Colon (tissue), 2 donors: ENCODE results near the gene SH3BP2.
"Not testable (repeated sequence)": the region's sequence is repeated elsewhere in the genome, so short reads cannot be mapped to it uniquely, and the experiment has no call there.

Experiments
- FAIRE-seq: peaks from 2 replicates; lab custom pipeline; 2012; peaks lifted over from hg19 to GRCh38; lab: Jason Lieb, UNC
- donor health status: control.
- donor health status: control.

Gene SH3BP2

GRCh38 chr4:2762486-2763370 lies 30.2 kb upstream of the SH3BP2 start:
- not testable (repeated sequence) for FAIRE-seq

DNA sequence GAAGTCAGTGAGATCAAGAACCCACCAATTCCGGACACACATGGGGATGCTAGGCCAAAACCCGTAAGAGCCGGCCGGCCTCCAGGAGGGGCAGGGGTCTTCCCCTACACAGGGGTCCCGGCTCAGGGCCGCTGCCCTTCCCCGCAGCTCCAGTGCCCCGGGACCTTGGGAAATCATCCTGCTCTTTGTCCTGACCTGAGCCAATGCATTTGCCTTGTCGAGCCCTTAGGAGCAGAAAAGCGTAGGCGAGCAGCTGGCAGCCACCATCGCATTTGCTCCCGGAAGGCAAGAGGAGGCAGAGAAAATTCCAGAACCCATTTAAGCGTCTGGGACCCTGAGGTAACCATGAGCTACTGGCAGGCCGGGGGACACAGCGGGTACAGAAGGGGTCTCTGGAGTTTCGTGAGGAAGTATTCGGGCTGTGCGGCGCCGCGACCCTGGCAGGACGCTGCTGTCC lies 29.3 kb upstream of the SH3BP2 start:
- FAIRE-seq: no peak

DNA sequence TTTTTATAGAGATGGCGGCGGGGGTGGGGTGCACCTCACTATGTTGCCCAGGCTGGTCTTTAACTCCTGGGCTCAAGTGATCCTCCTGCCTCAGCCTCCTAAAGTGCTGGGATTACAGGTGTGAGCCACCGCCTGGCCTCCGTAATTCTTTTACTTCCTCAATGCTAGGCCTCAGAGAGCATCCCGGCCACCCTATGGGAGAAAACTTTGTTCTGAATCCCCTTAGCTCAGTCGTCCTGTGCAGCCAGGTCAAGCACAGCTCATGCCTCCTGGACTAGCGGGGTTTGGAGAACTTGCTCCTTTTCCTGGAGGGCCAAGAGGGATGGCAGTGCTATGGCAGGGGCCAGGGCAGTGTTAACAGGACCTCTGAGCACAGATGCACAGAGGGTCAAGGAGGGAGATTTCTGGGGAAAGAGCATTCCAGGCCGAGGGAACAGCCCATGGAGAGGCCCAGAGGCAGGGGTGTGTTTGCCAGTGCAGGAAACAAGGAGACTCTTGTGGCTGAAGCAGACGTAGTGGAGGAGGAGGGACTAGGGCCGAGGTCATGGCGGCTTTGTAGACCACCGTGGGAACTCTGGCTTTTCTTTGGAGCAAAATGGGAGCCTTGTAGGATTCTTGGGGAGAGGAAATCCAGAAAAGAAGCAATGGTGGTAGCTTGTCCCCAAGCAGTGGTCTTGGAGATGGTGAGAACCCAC lies 26.9 kb upstream of the SH3BP2 start:
- no peak for FAIRE-seq

DNA sequence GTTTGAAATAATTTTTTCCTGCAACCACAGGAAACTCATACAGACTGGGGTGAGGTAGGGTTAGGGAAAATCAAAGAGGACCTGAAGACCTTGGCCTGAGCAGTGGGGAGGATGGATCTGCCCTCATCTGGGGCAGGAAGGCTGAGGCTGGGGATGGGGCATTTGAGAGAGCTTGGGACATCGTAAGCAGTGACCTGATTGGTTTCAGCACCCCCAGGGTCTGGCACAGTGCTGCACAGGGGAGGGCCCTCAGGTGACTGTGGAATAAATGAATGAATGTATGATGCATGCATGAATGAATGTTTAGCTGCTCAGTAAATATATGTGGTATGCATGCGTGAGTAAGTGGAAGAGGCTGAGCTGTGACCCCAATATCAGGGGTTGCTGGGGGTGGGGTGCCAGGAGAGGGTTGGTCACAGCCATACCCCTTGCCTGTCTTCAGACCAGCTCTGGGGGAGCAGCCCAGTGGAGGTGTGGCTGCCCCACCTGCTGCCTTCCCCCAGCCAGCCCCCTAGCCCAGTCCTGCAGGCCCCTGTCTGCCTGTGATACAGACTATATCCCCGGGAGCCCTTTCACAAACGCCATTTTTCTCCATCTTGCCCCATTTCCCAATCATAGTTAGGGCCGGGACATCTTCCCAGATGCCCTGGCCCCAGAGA lies 25.7 kb upstream of the SH3BP2 start:
- no peak for FAIRE-seq

- FAIRE-seq: no peak
Observed at GRCh38 chr4:2767705-2768074, 25.2 kb upstream of the SH3BP2 start.

DNA sequence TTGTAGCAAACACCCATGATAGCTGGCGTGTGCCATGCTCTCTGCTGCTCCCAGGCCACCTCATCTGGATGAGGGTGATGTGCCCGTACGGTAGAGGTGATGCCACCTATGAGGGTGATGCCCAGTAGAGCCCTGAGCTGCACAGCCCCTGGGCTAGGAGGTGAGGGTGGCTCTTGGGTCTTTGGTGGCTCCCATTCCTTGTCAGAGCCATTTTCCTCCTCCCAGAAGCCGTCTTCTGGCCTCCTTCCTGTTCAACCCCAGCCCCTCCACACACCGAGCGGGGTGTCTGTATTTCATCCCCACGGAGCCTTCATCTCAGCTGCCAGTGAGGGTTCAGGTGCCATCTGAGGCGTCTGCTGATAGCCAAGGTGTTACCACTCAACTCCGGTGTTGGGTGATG lies 24.8 kb upstream of the SH3BP2 start:
- FAIRE-seq: no peak

GRCh38 chr4:2768921-2769336 lies 24.0 kb upstream of the SH3BP2 start:
- no peak for FAIRE-seq

DNA sequence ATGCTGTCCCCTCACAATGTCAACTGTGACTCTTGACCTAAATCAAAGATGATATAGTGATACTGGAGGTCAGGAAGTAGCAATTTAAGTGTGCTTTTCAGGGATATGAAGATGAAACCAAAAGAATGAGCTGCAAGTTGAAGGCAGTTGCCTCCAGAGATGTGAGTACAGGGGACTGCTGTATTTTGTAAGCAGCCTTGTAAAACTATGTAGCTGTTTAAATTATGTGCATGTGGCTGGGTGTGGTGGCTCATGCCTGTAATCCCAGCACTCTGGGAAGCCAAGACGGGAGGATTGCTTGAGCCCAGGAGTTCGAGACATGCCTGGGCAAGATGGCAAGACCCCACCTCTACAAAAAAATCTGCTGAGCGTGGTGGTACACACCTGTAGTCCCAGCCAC lies 21.6 kb upstream of the SH3BP2 start:
- no peak for FAIRE-seq

- FAIRE-seq: not testable (repeated sequence)
Observed at GRCh38 chr4:2780643-2781042, 12.2 kb upstream of the SH3BP2 start.

DNA sequence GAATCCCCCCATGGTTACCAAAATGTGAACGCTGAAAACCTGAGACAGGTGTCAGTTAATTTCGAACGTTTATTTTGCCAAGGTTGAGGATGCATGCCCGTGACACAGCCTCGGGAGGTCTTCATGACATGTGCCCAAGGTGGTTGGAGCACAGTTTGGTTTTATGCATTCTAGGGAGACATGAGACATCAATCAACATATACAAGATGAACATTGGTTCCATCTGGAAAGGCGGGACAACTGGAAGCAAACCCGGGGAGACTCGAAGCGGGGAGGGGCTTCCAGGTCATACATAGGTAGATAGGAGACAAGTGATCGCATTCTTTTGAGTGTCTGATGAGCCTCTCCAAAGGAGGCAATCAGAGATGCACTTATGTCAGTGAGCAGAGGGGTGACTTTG lies 11.0 kb upstream of the SH3BP2 start:
- FAIRE-seq: no peak

- FAIRE-seq: no peak
Observed at GRCh38 chr4:2783790-2784189, 9.1 kb upstream of the SH3BP2 start.

DNA sequence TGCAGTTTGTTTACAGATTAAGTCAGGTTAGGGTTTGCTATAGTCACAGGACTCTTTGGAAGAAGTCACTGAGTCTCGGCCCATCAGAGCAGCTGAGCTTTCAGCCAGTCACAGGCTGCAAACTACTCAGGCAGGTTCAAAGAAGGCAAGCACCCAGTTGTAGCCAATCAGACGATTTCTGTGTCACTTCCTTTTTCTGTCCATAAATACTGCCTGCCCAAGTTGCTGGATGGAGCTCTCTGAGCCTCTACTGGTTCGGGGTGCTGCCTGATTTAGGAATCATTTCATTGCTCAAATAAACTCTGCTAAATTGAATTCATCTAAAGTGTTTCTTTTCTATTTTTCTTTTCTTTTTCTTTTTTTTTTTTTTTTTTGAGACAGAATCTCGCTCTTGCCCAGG lies 7.3 kb upstream of the SH3BP2 start:
- FAIRE-seq: no peak

GRCh38 chr4:2786152-2786671 lies 6.7 kb upstream of the SH3BP2 start:
- no peak for FAIRE-seq

DNA sequence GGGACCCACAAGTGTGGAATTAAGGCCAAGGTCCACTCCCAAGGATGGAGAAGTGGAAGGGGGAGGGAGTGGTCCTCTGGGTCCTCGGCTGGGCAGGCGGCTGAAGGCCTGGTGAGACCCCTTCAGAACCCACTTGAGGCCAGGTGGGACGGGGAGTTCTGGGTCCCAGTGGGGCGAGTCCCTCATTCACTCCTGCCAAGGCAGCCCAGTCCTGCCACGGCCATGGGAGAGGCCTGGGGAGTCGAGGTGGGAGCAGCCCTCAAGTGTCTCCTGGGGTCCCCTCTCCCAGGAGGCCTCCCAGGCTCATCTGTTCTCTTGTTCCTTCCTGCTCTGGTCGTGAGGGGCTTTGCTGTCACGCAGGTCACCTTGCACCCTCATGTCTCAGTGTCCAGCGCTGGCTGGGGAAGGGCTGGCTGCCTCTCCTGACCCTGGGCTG lies 6.1 kb upstream of the SH3BP2 start:
- FAIRE-seq: no peak

GRCh38 chr4:2787230-2788100 lies 5.4 kb upstream of the SH3BP2 start:
- FAIRE-seq: no peak

DNA sequence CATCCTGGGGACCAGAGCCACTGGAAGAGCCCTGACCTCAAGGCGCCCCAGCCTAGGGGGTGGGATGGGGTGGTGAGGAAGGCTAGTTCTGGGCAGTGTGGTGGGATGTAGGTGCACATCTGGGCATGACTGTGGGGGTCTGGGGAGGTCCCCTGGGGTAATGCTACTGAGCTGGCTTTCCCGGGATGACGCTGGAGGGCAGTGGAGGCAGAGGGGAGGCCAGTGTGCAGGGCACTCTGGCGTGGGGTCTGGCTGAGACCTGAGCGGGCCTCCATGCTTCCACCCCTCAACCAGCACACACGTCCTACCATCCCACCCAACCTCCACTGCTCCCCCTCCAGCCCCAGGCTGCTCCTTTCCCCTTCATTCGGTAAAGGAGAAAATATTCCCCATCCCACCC lies 4.8 kb upstream of the SH3BP2 start:
- FAIRE-seq: no peak

- FAIRE-seq: no peak
Observed at GRCh38 chr4:2788532-2789103, 4.3 kb upstream of the SH3BP2 start.

GRCh38 chr4:2789351-2789750 lies 3.5 kb upstream of the SH3BP2 start:
- FAIRE-seq: no peak

DNA sequence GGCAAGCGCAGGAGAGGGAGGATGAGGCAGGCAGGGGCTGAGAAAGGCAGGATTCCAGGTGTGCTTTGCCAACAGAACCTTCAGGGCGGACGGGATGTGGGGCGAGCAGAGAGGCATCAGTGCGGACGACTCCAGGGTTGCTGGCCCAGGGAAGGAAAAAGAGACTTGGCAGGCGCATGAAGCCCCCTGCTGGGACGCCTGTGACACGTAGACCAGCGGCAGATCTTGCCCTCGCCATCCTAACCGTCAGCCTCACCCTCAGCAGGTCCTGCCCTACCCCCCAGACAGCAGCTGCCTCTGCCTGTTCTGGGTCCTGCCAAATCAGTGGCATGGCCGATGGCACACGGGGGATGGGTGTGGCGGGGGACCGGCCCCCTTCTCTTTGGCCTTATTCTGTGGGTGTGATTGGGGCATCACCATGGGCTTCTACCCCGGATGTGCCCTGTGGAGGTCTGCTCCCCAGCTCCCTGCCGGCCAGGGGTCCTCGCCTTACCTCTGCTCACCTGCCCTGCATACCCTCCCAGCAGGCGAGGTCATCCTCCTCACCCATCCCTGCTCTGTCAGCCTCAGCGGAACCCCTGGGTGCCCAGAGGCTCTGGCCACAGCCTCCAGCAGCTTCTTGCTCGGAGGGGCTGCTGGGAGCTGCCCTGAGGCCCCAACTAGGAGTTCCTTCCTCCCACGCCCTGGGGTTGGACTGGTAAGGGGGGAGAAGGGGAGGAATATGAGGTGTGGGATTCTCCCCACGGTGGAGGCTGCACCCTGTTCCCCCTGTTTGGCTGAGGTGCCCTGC lies 2.9 kb upstream of the SH3BP2 start:
- FAIRE-seq: no peak
